OCI-LY7 (cell line): ENCODE measurements around the gene FKBP10.

Experiments
- CTCF ChIP-seq: fragments of 200-600 bp; sonication (generic); conservative IDR thresholded peaks from 2 replicates; pipeline ENCODE4 v1.5.1; 2014; ENCODE audit warnings: mild to moderate bottlenecking, antibody characterized with exemption, low read length, moderate library complexity, mixed read lengths
- EZH2phosphoT487 ChIP-seq: fragments of 200-600 bp; sonication (generic); IDR thresholded peaks from 2 replicates; pipeline ENCODE4 v1.6.1; 2018; ENCODE audit warnings: low read depth, borderline replicate concordance, mild to moderate bottlenecking, mixed run types, antibody characterized with exemption, low read length, moderate library complexity, mixed read lengths

- TF ChIP-seq CTCF (no peak), EZH2phosphoT487 (no peak)
Observed at GRCh38 chr17:41803049-41804020, 9.5 kb upstream of the FKBP10 start.
